ENCODE data around the gene LSAMP.

DNA sequence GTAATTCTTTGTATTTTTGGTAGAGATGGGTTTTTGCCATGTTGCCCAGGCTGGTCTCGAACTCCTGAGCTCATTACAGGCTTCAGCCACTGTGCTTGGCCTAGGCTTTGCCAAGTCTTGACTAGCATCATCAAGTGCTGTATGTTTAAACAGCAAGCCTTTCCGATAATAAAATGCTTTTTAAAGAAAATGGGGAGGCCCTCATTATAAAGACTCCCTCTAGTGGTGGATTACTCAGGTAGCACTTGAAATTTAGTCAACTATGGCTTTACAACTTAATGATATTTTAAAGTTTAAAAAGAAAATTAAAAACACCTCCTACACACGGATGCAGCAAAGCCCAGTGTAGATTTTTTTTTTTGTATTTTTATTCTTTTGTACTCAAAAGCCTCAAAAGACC, 608.3 kb downstream of the LSAMP start:
- TF ChIP-seq CTCF (IDR thresholded peaks at IDR 0.05), result no peak
- TF ChIP-seq POLR2A (IDR thresholded peaks at IDR 0.05), result no peak
